HG02852 (cell line): ENCODE results near the gene EGFR.

ENCODE experiments used
- ATAC-seq: cut with Tn5 transposase; IDR thresholded peaks from one replicate; pipeline ENCODE4 v1.9.1; 2021; ENCODE audit warnings: mild to moderate bottlenecking, moderate library complexity; ENCODE audit not compliant: unreplicated experiment

The EGFR gene

GRCh38 chr7:55099821-55100543 is 81.2 kb downstream of the EGFR start:
- ATAC-seq, result no peak

DNA sequence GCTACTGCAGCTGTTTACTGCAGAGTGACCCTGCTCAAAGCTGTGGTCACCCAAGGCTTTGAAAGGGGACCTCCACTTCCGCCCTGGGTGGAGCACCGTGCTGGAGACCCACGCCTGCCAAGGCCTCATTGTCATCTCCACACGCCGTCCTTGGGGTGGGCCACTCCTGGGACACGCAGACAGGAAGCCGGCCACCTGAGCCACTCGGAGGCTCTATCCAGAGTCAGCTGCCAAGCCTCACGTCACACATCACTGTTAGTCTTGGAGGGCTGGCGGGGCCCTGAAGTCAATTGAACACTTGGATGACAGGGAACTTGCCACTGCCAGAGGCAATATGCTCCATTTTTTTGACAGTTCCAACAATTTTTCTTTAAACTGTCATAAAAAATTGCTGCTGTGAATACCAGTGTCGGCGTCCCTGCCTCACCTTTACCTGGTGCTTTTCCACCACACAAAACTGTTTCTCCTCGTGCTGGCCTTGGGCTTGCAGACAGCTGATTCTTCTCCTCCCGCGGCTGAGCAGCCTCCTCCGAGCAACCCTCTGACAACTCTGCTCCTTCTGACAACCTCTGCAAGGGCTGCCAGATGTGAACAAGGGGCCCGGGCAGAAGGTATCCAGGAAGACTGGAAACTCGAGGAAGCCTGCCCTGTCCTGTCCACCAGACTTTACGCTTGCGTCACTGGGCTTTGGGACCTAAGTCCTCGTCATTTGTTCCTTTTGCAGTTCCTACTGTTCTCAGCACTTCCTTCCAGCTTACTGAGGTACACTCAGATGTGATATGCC is 81.9 kb downstream of the EGFR start:
- no peak for ATAC-seq

DNA sequence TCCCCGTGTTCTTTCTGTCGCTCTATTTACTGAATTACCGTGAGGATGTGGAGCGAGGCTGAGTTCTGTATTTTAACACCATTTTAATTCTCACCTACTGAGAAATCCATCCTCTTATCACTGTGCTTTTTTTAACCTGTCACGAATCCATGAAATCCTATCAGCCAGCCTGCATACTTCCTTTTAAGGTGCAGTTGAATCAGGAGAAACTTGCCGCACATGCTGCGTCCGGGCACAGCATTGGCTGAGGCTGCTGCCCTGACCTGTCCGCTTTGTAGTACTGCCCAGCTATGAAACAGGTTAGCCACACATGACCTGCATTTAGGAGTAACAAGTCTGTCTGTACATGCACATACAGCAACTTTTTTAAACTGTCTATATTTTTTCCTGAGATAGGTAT is 82.5 kb downstream of the EGFR start:
- ATAC-seq, result no peak

DNA sequence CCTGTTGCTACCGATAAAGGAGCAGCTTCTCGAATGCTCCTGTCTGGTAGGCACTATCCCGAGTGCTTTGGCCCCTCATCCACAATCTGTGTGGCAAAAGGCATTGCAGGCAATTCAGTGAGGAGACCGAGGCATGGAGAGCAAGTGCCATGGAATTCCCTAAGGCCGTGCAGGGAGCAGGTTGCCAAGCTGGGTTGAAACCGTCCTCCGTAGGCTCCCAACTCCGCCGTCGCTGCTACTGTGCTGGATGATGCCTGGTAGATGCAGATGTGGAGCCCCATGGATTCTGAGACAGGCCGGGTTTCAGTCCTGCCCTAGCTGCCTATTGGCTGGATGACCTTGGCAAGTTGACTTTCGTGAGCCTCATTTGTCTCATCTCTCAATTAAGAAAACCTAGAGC is 85.3 kb downstream of the EGFR start:
- no peak for ATAC-seq

DNA sequence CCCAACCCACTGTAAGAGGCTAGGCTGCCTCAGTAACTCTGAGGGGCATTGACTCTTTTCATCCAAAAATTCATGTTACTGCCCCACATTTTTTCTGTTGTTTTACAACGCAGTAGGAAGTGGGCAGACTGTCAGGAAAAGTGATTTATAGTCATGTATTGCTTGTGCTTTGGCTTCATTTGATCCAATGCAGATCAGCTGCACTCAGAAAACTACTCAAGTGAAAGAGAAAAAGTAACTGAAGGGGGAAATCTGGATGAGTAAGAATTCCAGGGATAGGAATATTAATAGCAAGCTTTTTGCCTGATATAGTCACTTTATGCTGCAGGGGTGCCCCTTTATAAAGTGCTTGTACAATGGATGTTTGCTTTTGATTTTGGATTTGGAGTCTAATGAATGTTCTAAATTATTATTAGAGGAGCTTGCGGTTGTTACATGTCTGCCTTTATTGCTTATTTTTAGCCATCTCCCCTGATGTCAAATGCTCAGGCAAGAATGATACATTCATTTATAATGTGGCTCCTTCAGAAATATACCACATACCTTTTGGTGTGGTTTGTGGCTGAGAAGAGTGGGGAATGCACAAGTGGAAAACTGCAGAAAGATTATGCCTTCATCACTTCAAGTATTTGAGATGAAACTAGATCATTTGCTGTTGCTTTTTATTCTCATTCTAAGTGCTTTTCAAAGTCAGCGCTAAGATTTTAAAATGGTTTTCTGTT is 86.1 kb downstream of the EGFR start:
- ATAC-seq, result no peak

GRCh38 chr7:55105952-55106351 is 87.1 kb downstream of the EGFR start:
- ATAC-seq, result no peak

DNA sequence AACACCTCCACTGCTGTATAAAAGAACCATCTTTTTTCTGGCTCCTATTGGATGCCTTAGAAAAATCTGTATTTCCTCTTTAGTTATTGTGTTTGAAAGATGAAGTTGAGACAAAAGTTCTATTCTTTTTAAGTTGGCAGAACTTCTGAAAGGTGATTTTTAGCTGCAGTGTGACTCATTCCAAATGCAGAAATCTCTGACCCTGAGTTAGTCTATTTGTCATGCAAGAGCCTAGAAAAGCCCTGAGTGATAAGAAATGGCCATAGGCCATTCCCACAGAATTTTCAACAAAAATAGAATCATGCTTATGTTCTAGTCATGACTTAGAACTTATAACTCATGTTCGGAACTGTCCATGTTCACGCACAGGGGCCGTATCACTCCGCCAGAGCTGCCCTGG is 89.1 kb downstream of the EGFR start:
- no peak for ATAC-seq

- no peak for ATAC-seq
These were observed 89.6 kb downstream of the EGFR start for GRCh38 chr7:55108401-55108800.

GRCh38 chr7:55108818-55109217 is 90.0 kb downstream of the EGFR start:
- no peak for ATAC-seq

- ATAC-seq, result no peak
These were observed 90.8 kb downstream of the EGFR start for GRCh38 chr7:55109404-55110167.

DNA sequence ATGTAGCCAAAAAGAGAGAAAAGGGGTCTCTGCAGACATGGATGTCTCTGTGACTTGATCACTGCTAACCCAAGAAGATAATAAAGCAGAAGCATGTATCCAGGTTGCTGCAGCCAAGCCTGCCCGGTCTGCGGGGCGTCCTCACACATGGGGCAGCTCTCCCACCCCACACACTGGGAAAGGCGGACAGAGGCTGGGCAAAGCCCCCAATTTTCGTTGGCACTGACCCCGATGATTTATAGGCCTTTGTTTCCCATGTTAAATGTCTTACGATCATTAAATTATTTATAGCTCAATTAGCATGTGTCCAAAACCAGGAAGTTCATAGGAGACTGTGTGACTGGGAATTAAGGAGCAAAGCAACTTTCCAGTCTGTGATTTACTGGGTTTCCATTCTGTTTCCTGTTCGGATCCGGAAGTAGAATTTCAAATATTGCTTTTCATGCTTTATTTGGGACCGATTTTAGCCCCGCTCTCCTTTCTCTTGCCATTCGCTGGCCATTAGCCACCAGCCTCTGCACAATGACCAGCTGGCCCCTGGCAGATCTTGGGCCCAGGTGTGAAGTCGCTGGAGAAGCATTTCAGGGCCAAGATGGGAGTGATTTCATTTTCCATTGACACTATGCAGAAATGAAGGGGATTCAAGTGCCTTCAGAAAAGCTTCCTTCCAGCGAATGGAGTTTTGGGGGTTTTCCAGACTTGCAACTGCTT is 91.6 kb downstream of the EGFR start:
- ATAC-seq, result no peak

- ATAC-seq, result no peak
These were observed 92.2 kb downstream of the EGFR start for GRCh38 chr7:55110993-55111361.

- no peak for ATAC-seq
These were observed 93.2 kb downstream of the EGFR start for GRCh38 chr7:55112056-55112455.

- no peak for ATAC-seq
These were observed 95.1 kb downstream of the EGFR start for GRCh38 chr7:55113760-55114540.

- no peak for ATAC-seq
These were observed 98.5 kb downstream of the EGFR start for GRCh38 chr7:55117286-55117685.

- no peak for ATAC-seq
These were observed 99.6 kb downstream of the EGFR start for GRCh38 chr7:55118426-55118825.

DNA sequence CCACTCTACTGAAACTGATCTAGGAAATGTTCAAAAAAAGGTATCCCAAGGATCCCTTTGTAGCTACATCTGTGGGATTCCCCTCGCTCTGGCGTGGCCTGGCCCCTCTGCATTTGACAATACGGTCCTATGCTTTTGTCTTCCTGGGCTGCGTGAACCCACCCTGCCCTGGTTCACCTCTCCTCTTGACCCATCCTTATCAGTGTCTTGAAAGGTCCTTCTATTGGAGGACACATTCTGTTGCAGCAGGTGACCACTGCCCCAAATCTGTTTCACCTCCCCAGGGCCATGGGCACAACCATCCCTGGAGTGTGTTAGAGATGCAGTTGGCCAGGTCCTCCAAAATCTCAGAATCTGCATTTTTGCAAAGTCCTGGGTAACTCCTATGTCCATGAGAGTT is 100.8 kb downstream of the EGFR start:
- ATAC-seq, result no peak

DNA sequence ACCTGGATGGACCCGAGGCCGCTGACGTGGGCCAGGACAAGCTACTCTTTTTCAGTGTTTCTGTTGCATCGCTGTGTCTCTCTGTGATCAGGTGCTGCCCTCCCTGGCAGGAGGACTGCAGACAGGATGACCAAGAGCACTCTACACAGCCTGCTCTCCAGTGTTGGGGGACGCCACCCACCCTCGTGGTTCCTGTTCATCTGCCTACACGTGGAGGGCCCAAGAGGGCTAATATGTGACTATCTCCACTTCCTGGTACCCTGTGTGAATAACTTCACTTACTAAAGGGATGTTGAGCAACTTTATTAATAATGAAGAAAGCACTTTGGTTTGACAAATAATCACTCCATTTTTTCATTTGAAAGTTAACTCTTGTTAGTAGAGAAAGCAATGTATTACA is 101.3 kb downstream of the EGFR start:
- ATAC-seq, result no peak

DNA sequence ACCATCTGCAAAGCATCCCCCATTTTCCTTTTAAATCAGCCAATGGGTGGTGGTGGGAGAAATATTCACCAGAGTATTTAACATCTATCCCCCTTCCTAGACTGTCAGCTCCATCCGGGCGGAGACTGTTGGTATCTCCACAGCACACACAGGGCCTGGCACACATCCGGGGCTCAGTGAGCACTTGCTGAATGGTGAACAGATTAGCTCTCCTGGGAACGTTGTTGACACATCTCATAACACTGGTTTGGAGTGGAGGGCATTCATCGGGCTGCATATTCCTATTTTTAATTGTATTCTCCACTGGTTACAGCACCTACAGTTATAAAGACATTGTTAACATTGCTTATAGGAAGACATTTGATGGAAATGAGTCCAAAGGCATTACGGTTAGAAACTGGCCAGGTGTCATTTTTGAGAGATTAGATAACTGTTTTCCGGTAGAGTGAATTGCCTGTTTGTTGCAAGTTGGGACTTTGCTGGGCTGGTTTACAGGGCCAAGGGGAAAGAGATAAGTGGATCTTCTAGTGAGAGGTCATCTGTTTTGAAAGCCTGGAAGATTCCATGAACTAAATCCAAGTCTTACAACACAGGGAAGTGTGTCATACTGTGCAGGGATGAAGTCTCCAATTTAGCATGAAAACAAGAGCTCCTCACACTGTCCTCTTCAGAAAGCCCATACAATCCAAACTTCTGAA is 101.8 kb downstream of the EGFR start:
- no peak for ATAC-seq
